Caco-2 (cell line): ENCODE data around the gene GPRIN3. TPM values are rescaled to one million over a fixed set of nuclear protein-coding genes. Genes with fewer than 3 reads are reported as not detected.
"Not testable (repeated sequence)": the region's sequence is repeated elsewhere in the genome, so short reads cannot be mapped to it uniquely, and the experiment has no call there.

Source experiments
- BruUV-seq: library from RNA; stranded (reverse); fragments of 400-500 nt; replicated peaks from 2 replicates; lab custom pipeline; 2021; lab: Mats Ljungman, UMichigan
- CTCF ChIA-PET: fragments of 300-600 bp; sonication (Branson Sonifier 250); formaldehyde crosslinking; loops from one replicate; lab custom pipeline; 2022; ENCODE audit warnings: antibody characterized with exemption; lab: Charles Lee
- POLR2A ChIA-PET: fragments of 300-600 bp; sonication (Branson Sonifier 250); formaldehyde crosslinking; loops from one replicate; lab custom pipeline; 2022; ENCODE audit warnings: antibody characterized with exemption; lab: Charles Lee
- DNase-seq, 2 experiments: peaks; one replicate each; pipeline versions ENCODE4 v3.0.0 to v3.0.0-alpha.2; 2020 to 2022
- H3K27me3 ChIP-seq: replicated peaks from 2 replicates; pipeline ENCODE4 v1.6.0; 2011; ENCODE audit warnings: low read length; ENCODE audit not compliant: control insufficient read depth, insufficient read depth
- H3K36me3 ChIP-seq: 2 replicates; pipeline ENCODE4 v1.5.1; 2011; ENCODE audit warnings: low read length; ENCODE audit not compliant: control insufficient read depth, insufficient read depth
- H3K4me1 ChIP-seq: fragments of 250-450 bp; sonication (Bioruptor Pico); 2 replicates; pipeline ENCODE4 v1.5.1; 2020; ENCODE audit warnings: mild to moderate bottlenecking
- H3K4me3 ChIP-seq: 2 replicates; pipeline ENCODE4 v1.5.1; 2011; ENCODE audit warnings: low read depth, mild to moderate bottlenecking, control low read depth, low read length
- H3K9me3 ChIP-seq: fragments of 250-450 bp; sonication (Bioruptor Pico); 2 replicates; pipeline ENCODE4 v1.5.1; 2020; ENCODE audit warnings: mild to moderate bottlenecking, moderate library complexity
- H3K27ac Mint-ChIP-seq: one replicate; pipeline ENCODE4 v1.8.0; 2022; ENCODE audit warnings: mixed read lengths; ENCODE audit not compliant: unreplicated experiment
- H3K27me3 Mint-ChIP-seq: one replicate; pipeline ENCODE4 v1.8.0; 2022; ENCODE audit warnings: mixed read lengths; ENCODE audit not compliant: insufficient read depth, unreplicated experiment
- H3K36me3 Mint-ChIP-seq: one replicate; pipeline ENCODE4 v1.8.0; 2022; ENCODE audit warnings: mild to moderate bottlenecking, mixed read lengths; ENCODE audit not compliant: insufficient read depth, unreplicated experiment
- H3K4me1 Mint-ChIP-seq: one replicate; pipeline ENCODE4 v1.8.0; 2022; ENCODE audit warnings: low read depth, mixed read lengths; ENCODE audit not compliant: unreplicated experiment
- H3K4me3 Mint-ChIP-seq: one replicate; pipeline ENCODE4 v1.8.0; 2022; ENCODE audit warnings: mild to moderate bottlenecking, moderate library complexity, mixed read lengths; ENCODE audit not compliant: unreplicated experiment
- H3K9me3 Mint-ChIP-seq: one replicate; pipeline ENCODE4 v1.8.0; 2022; ENCODE audit warnings: mixed read lengths; ENCODE audit not compliant: unreplicated experiment
- intact Hi-C: fragments of 100-400 bp; cut with micrococcal nuclease; formaldehyde crosslinking; loops from one replicate; pipeline ENCODE4 v1.10.0; 2022; ENCODE audit not compliant: unreplicated experiment
- total RNA-seq: library from RNA; stranded (reverse); gene quantifications from 2 replicates; pipeline ENCODE4 v1.2.3, GENCODE V29; 2022
- TF ChIP-seq, protein P1 (sequence below), 2 experiments: fragments of 200-600 bp in 1 of 2; IDR thresholded peaks; 1 replicate in 1 of 2; 2 replicates in 1 of 2; pipeline versions ENCODE4 v1.5.1 to v1.8.0; 2011 to 2022; ENCODE audit warnings: antibody characterized with exemption in 1 of 2, control low read depth in 1 of 2, inconsistent platforms in 1 of 2, low read depth in 1 of 2, low read length in 1 of 2, mild to moderate bottlenecking in 1 of 2, moderate library complexity in 1 of 2; ENCODE audit not compliant: insufficient read depth in 1 of 2, severe bottlenecking in 1 of 2, unreplicated experiment in 1 of 2

GPRIN3 gene
- total RNA-seq, 1 experiment from 2014 or later = 0.02 TPM

DNA sequence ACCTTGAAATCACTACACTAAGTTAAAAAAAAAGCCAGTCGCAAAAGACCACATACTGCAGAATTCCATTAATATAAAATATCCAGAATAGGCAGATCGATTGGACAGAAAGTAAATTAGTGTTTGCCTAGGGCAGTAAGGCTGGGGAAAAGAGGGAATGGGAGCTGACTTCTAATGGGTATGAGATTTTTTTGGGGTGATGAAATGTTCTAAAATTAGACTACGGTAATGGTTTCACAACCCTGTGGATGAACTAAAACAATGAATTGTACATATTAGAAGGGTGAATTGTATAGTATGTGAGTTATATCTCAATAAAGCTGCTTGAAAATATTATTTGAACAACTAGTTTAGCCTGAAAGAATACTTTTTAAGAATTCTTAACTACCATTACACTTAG, 6.7 kb upstream of the GPRIN3 start:
- H3K27me3 ChIP-seq = no peaks in the 10 kb centered on the region
- H3K4me3 Mint-ChIP-seq = no peak overlapping the region
- no peaks in the 10 kb centered on the region for H3K4me1 ChIP-seq
- no peak overlapping the region for H3K27ac Mint-ChIP-seq
- H3K36me3 ChIP-seq = no peaks in the 10 kb centered on the region
- peaks cover 6% of the 10 kb centered on the region for H3K27me3 Mint-ChIP-seq
- TF ChIP-seq, protein P1, sequence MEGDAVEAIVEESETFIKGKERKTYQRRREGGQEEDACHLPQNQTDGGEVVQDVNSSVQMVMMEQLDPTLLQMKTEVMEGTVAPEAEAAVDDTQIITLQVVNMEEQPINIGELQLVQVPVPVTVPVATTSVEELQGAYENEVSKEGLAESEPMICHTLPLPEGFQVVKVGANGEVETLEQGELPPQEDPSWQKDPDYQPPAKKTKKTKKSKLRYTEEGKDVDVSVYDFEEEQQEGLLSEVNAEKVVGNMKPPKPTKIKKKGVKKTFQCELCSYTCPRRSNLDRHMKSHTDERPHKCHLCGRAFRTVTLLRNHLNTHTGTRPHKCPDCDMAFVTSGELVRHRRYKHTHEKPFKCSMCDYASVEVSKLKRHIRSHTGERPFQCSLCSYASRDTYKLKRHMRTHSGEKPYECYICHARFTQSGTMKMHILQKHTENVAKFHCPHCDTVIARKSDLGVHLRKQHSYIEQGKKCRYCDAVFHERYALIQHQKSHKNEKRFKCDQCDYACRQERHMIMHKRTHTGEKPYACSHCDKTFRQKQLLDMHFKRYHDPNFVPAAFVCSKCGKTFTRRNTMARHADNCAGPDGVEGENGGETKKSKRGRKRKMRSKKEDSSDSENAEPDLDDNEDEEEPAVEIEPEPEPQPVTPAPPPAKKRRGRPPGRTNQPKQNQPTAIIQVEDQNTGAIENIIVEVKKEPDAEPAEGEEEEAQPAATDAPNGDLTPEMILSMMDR (IDR thresholded peaks at IDR 0.05; ENCODE audit: insufficient read depth in 1 of 2, low read depth in 1 of 2, low read length in 1 of 2, severe bottlenecking in 1 of 2, unreplicated experiment in 1 of 2) = no peak
- H3K9me3 Mint-ChIP-seq = no peaks in the 10 kb centered on the region
- intact Hi-C loops = no loop called here
- H3K4me3 ChIP-seq = no peak overlapping the region
- POLR2A ChIA-PET = no interaction called here
- no peaks in the 10 kb centered on the region for H3K9me3 ChIP-seq
- CTCF ChIA-PET = no interaction called here
- no peaks in the 10 kb centered on the region for H3K4me1 Mint-ChIP-seq
- no TSS peak for BruUV-seq
- DNase-seq = no peak
- no peaks in the 10 kb centered on the region for H3K36me3 Mint-ChIP-seq

DNA sequence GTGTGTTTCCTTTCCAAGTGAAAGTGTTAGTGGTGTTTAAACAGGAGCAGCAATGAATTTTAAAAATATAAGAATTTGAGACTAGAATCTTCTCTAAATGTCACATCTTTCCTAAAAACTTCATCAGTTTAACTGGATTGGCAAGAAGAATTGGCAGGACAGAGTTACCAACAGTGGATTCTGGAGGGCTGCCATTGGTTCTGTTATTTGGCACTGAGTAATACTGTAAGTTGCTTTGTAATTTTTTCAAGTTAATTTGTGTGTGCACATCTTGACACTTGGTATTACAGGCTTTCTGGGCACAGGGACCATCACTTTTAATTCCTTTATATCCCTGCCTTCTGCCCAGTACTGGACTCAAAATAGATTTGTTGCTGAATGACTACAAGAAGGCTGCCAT, 4.5 kb upstream of the GPRIN3 start:
- Histone ChIP-seq H3K4me3 (no peak overlapping the region), H3K27me3 (no peaks in the 10 kb centered on the region; the same call in 1 of the 2 replicates), H3K9me3 (no peaks in the 10 kb centered on the region), H3K4me1 (no peaks in the 10 kb centered on the region), H3K36me3 (no peaks in the 10 kb centered on the region)
- intact Hi-C loops = no loop called here
- ChIA-PET CTCF (no interaction called here), POLR2A (no interaction called here)
- Mint-ChIP-seq H3K36me3 (no peaks in the 10 kb centered on the region), H3K27me3 (peaks cover 8% of the 10 kb centered on the region), H3K27ac (no peak overlapping the region), H3K4me1 (no peaks in the 10 kb centered on the region), H3K4me3 (no peak overlapping the region), H3K9me3 (no peaks in the 10 kb centered on the region)
- DNase-seq = no peak
- TF ChIP-seq, protein P1 (IDR thresholded peaks at IDR 0.05; ENCODE audit: insufficient read depth in 1 of 2, low read depth in 1 of 2, low read length in 1 of 2, severe bottlenecking in 1 of 2, unreplicated experiment in 1 of 2) = no peak
- no TSS peak for BruUV-seq

DNA sequence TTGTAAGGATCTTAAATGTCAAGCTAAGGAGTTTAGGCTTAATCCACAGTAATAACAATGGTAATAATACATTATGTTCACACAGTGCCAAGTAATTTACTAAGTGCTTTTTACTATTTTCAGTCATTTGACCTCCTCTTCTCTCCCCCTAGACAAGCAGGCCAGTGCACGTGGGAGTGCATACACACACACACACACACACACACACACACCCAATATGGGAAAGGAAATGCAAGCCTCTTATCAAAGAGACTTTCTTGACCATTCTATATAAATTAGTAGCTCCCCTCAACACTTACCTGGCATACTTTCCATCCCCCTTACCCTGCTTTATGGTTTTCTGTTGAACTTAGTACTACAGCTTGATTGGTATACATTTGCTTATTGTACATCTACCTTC, 3.8 kb upstream of the GPRIN3 start:
- no peaks in the 10 kb centered on the region for H3K36me3 Mint-ChIP-seq
- Histone ChIP-seq H3K27me3 (no peaks in the 10 kb centered on the region; the same call in 1 of the 2 replicates), H3K36me3 (no peaks in the 10 kb centered on the region), H3K9me3 (no peaks in the 10 kb centered on the region), H3K4me1 (no peaks in the 10 kb centered on the region), H3K4me3 (no peak overlapping the region)
- ChIA-PET POLR2A (no interaction called here), CTCF (no interaction called here)
- H3K4me3 Mint-ChIP-seq = no peak overlapping the region
- intact Hi-C loops = no loop called here
- H3K27ac Mint-ChIP-seq = no peak overlapping the region
- BruUV-seq = no TSS peak
- DNase-seq = no peak
- H3K4me1 Mint-ChIP-seq = peaks cover 6% of the 10 kb centered on the region
- TF ChIP-seq, protein P1 (IDR thresholded peaks at IDR 0.05; ENCODE audit: insufficient read depth in 1 of 2, low read depth in 1 of 2, low read length in 1 of 2, severe bottlenecking in 1 of 2, unreplicated experiment in 1 of 2) = no peak
- H3K9me3 Mint-ChIP-seq = no peaks in the 10 kb centered on the region
- H3K27me3 Mint-ChIP-seq = peaks cover 12% of the 10 kb centered on the region

DNA sequence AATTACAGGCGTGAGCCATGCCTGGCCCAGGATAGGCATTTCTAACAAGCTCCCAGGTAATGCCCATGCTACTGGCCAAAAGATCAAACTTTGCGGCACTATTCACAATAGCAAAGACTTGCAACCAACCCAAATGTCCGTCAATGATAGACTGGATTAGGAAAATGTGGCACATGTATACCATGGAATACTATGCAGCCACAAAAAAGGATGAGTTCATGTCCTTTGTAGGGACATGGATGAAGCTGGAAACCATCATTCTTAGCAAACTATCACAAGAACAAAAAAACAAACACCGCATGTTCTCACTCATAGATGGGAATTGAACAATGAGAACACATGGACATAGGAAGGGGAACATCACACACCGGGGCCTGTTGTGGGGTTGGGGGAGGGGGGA, 1.6 kb upstream of the GPRIN3 start:
- CTCF ChIA-PET, H3K9me3 ChIP-seq, H3K4me3 ChIP-seq, H3K4me1 ChIP-seq, H3K27ac Mint-ChIP-seq, H3K9me3 Mint-ChIP-seq, H3K36me3 Mint-ChIP-seq, DNase-seq, BruUV-seq, POLR2A ChIA-PET, intact Hi-C loops, H3K4me3 Mint-ChIP-seq, H3K36me3 ChIP-seq, H3K27me3 ChIP-seq, H3K4me1 Mint-ChIP-seq: not testable (repeated sequence)
- H3K27me3 Mint-ChIP-seq = peaks cover 21% of the 10 kb centered on the region
